WERI-Rb-1 (cell line): ENCODE measurements around the gene KLHL3.

Source experiments
- DNase-seq: peaks from one replicate; pipeline ENCODE4 v3.0.0-alpha.2; 2020
- H3K27ac ChIP-seq: fragments of 250-450 bp; sonication (Bioruptor Pico); 2 replicates; pipeline ENCODE4 v1.5.1; 2020; ENCODE audit warnings: mild to moderate bottlenecking, moderate library complexity
- H3K27me3 ChIP-seq: fragments of 250-450 bp; sonication (Bioruptor Pico); 2 replicates; pipeline ENCODE4 v1.5.1; 2021; ENCODE audit warnings: mild to moderate bottlenecking, low read depth, moderate library complexity; ENCODE audit not compliant: insufficient read depth, severe bottlenecking
- H3K36me3 ChIP-seq: fragments of 250-450 bp; sonication (Bioruptor Pico); 2 replicates; pipeline ENCODE4 v1.5.1; 2020; ENCODE audit warnings: mild to moderate bottlenecking, moderate library complexity
- H3K4me3 ChIP-seq: 2 replicates; pipeline ENCODE4 v1.5.1; 2011; ENCODE audit warnings: low read depth, mild to moderate bottlenecking, control low read depth, low read length
- H3K9me3 ChIP-seq: fragments of 250-450 bp; sonication (Bioruptor Pico); 2 replicates; pipeline ENCODE4 v1.5.1; 2021; ENCODE audit warnings: mild to moderate bottlenecking, moderate library complexity; ENCODE audit not compliant: severe bottlenecking
- CTCF ChIP-seq: IDR thresholded peaks from 2 replicates; pipeline ENCODE4 v1.5.1; 2011; ENCODE audit warnings: low read depth, mild to moderate bottlenecking, control low read depth, inconsistent platforms, low read length

The KLHL3 gene

GRCh38 chr5:137573376-137573775 lies 162.5 kb downstream of the KLHL3 start:
- no peak for DNase-seq
- H3K27me3 ChIP-seq: no peaks in the 10 kb centered on the region
- H3K9me3 ChIP-seq: no peaks in the 10 kb centered on the region
- no peaks in the 10 kb centered on the region for H3K36me3 ChIP-seq
- no peak overlapping the region for H3K27ac ChIP-seq
- H3K4me3 ChIP-seq: no peak overlapping the region
- TF ChIP-seq CTCF: no peak

- TF ChIP-seq CTCF: no peak
- no peak overlapping the region for H3K4me3 ChIP-seq
- H3K27ac ChIP-seq: no peak overlapping the region
- H3K27me3 ChIP-seq: no peaks in the 10 kb centered on the region
- H3K9me3 ChIP-seq: no peaks in the 10 kb centered on the region
- no peaks in the 10 kb centered on the region for H3K36me3 ChIP-seq
- DNase-seq: no peak
These were observed 163.7 kb downstream of the KLHL3 start for GRCh38 chr5:137572042-137572695.

GRCh38 chr5:137570070-137570469 lies 165.8 kb downstream of the KLHL3 start:
- Histone ChIP-seq H3K27me3 (no peaks in the 10 kb centered on the region), H3K4me3 (no peak overlapping the region), H3K36me3 (no peaks in the 10 kb centered on the region), H3K27ac (no peak overlapping the region), H3K9me3 (no peaks in the 10 kb centered on the region)
- DNase-seq: no peak
- no peak for TF ChIP-seq CTCF
